Measurements from ENCODE around the gene SLC25A5.
"Not testable (repeated sequence)": the region's sequence is repeated elsewhere in the genome, so short reads cannot be mapped to it uniquely, and the experiment has no call there.

The SLC25A5 gene

DNA sequence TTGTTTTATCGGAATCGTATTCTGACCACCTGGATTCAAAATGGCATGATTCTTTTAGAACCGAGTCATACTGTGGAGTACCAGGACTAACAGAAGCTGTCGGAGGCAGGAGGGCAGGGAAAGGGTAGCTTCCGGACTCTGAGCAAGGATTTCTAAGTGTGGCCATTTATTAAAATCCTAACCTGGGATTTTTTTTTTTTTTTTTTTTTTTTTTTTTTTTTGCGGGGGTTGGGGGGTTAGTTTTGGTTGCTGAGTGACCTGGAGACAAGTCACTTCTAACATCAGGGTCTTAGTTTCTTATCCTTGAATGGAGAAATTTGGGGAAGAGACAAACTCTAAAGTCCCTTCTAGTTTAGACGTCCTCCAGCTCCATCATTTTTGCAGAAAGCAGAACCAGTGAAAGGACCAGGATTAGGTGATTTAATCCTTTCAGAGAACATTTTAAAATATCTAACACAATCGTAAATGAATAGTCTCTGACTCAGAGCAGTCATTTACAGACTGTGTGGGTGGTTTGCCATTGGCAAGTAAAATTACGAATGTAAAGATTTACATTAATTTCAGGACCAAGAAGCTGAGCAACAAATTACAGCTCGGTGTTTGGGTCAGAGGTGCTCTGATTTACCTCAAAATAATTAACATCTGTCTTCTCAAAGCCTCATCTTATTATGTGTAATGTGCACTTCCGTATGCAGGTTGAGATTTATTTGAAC lies 7.3 kb downstream of the SLC25A5 start:
- DNase-seq (ENCODE audit: low read depth in 2 of 2) = no peak

DNA sequence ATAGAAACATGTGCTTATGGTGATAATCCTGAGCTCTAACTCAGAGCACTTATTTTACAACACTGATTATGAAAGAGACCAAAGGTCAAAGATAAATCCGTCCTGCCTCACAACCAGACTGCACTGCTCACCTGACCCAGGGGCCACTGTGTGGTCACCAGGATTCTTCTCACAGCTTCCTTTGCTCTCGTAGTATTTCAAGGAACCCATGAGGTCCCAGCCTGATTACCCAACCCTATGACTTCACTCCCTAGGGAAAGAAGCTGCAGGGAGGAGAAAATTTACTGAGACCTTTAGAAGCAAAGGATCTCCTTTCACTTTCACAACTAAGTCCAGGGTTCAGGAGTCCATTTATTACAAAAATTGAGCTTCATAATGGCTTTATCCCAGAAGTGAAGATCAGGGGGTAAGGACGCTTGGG lies 9.6 kb downstream of the SLC25A5 start:
- no peak for DNase-seq (ENCODE audit: low read depth in 2 of 2)

DNA sequence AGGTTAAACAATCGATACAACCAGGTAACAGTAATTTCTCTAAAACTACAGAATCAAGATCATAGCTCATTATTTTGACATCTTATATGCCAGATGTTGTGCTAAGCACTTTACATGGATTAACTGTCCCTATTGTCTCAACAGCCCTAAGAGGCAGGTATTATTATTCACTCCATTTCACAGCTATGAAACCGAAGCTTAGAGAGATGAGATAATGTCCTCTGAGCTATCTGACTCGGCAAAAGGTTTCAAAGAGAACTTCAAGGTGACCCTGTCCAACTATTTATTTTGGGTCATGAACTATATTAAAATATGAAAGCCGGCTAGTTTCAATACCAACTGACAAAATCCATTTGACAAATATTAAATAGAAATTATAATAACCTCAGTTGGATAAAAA lies 10.3 kb downstream of the SLC25A5 start:
- no peak for DNase-seq (ENCODE audit: low read depth in 2 of 2)

- DNase-seq (ENCODE audit: low read depth in 2 of 2) = no peak
Measured at GRCh38 chrX:119479845-119480244, 11.6 kb downstream of the SLC25A5 start.

DNA sequence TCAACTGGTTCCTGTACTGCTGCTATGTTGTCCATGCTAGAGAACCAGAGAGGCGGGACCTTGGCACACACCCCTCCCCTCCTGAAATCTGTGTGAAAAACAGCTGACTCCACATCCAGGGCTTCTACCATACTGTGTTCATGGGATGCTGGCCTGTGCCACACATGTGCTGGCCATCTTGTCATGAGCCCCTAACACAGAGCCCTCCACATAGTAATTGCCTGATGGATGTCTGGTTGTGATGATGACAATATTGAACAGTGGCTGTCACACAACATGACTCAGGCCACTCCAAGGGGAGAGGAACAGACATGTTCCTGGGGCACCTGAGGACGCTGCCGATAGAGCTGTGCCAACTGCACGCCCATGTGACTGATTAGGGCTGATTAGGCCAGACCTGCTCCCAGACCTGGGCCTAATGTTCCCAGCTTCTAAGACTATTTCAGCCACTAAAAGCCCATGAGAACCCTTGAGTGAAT lies 13.1 kb downstream of the SLC25A5 start:
- no peak for DNase-seq (ENCODE audit: low read depth in 2 of 2)

- no peak for DNase-seq (ENCODE audit: low read depth in 2 of 2)
Measured at GRCh38 chrX:119482041-119482440, 13.8 kb downstream of the SLC25A5 start.

DNA sequence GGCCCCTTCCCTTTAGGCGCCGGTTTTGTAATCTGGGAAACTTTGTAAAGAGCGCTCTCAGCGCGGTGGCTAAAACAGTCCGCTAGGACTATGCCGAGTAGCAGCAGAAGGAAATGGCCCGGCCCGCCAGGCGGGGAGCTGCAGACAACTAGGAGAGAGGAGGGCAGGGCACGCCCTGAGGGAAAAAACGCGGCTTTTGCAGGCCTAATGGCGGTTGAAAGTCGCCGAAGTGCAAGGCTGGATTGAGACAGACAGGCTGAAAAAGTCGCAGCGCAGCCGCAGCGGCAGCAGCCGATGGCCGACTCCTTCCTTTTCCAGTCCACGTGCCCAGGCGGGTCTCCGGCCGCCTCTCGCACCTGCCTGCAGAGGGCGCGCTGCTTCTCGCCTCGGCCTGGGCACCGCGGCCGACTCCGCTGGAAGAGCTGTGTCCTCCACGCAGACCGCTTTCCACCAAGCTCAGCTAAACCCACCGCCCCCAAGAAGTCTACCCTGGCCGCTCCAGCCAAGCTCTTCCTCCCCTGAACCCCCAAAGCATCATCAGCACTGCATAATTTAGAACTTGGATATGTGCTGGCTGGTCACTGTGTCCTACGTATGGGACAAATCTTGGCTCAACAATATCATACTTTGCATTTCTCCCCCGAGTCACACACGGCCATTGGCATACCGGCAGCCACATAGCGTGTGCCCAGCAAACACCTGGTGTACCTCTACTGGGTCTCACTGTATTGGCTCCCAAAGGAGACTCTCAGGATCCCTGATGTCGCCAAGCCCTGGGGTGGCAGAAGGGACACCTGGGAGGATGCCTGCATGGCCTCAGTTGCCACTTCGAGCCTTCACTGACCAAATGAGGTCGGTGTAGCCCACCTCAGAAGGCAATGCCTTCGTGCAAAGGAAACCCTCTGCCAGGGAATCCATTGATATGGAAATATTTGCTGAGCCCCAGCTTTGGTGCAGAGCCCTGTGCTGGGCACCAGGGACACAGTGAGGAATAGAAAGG lies 14.5 kb downstream of the SLC25A5 start:
- peak in 1 of 2 donors; percentile 42 for DNase-seq (ENCODE audit: low read depth in 2 of 2)

GRCh38 chrX:119486745-119487144 lies 18.5 kb downstream of the SLC25A5 start:
- DNase-seq (ENCODE audit: low read depth in 2 of 2) = no peak

DNA sequence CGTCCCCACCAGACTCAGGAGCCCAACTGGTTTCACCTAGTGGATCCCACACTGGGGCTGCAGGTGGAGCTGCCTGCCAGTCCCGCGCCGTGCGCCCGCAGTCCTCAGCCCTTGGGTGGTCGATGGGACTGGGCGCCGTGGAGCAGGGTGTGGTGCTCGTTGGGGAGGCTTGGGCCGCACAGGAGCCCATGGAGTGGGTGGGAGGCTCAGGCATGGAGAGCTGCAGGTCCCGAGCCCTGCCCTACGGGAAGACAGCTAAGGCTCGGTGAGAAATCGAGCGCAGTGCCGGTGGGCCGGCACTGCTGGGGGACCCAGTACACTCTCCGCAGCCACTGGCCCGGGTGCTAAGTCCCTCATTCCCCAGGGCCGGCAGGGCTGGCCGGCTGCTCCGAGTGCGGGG lies 19.5 kb downstream of the SLC25A5 start:
- not testable (repeated sequence) for DNase-seq (ENCODE audit: low read depth in 2 of 2)

DNA sequence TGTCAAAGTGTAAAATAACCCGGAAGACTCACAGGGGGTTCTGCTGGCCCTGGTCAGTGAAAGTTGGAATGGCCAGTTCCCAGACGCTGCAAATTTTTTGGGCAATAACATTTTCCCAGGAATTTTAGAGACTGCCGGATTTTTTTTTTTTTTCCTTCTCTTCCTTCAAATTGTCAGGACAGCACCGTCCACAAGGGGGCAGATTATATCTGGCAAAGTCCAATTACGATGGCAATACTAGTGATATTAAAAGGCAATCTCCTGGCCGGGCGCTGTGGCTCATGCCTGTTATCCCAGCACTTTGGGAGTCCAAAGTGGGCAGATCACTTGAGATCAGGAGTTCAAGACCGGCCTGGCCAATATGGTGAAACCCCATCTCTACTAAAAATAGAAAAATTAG lies 20.5 kb downstream of the SLC25A5 start:
- DNase-seq (ENCODE audit: low read depth in 2 of 2) = no peak

DNA sequence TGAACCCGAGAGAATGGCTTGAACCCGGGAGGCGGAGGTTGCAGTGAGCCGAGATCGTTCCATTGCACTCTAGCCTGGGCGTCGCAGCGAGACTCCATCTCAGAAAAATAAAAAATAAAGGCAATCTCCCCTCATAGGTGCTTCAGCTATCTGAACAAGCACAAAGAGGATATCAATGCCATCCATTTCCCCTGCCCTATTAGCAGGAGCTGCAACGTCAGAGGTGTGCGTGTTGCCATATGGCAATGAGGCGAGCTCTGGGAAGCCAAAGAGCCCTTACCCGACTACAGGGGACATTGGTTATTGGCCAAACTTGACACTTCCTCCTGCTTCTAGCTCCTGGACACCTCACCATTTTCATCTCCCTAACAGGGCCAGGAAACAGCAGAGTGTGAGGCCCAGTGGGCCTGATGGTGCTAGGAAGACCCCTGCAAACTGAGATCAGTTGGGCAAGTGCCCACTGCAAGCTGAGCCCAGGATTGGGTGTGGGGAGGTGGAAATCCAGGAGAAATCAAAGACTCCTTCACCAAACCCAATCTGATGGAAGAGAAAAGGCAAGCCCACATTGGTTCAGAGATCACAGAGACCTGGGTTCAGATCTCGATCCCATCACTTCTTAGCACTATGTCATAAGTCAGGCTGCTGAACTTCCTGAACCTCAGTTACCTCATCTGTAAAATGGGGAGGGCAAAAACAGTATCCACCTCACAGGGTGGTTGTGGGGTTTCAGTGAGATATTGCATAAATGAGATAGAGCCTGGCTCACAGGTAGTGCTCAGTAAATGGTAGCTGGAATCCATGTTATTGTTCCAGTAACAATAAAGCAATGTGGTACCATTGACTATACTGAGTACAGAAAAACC lies 21.2 kb downstream of the SLC25A5 start:
- DNase-seq (ENCODE audit: low read depth in 2 of 2) = no peak

DNA sequence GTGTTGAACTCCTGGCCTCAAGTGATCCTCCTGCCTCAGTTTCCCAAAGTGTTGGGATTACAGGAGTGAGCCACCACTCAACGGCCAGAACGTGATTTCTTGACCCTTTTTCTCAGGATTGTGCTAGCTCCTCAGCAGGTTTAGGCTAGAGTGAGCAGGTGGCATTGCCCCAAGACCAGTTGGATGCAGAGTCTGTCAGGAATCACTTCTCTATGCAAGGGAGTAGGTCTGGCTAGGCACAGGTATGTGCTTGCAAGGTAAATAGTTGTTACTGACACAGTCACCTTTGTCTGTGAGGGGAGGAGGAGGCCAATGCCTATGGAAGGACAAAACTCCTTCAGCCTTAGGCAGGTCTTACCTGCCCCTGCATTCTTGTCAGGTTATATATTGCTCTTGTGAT lies 24.2 kb downstream of the SLC25A5 start:
- no peak for DNase-seq (ENCODE audit: low read depth in 2 of 2)

DNA sequence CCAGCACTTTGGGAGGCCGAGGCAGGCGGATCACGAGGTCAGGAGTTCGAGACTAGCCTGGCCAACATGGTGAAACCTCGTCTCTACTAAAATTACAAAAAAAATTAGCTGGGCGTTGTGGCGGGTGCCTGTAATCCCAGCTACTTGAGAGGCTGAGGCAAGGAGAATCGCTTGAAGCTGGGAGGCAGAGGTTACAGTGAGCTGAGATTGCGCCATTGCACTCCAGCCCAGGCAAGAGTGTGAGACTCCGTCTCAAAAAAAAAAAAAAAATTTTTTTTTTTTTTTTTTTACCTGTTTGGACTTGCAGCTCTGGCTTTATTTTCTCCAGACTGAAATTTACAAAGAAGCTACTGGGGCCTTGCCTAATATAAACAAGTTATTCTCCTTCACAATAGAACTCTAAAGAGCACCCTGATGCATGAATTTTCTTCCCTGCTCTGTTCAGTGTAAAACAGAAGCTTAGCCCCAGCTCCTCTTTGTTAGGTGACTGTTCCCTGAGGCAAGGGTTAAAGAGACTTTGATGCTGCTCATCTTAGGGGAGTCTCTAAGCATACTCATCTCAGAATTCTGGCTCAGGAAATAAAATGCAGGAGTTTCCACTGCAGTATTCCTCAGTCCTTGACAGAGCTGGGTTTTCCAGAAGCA lies 25.7 kb downstream of the SLC25A5 start:
- DNase-seq (ENCODE audit: low read depth in 2 of 2) = not testable (repeated sequence)

DNA sequence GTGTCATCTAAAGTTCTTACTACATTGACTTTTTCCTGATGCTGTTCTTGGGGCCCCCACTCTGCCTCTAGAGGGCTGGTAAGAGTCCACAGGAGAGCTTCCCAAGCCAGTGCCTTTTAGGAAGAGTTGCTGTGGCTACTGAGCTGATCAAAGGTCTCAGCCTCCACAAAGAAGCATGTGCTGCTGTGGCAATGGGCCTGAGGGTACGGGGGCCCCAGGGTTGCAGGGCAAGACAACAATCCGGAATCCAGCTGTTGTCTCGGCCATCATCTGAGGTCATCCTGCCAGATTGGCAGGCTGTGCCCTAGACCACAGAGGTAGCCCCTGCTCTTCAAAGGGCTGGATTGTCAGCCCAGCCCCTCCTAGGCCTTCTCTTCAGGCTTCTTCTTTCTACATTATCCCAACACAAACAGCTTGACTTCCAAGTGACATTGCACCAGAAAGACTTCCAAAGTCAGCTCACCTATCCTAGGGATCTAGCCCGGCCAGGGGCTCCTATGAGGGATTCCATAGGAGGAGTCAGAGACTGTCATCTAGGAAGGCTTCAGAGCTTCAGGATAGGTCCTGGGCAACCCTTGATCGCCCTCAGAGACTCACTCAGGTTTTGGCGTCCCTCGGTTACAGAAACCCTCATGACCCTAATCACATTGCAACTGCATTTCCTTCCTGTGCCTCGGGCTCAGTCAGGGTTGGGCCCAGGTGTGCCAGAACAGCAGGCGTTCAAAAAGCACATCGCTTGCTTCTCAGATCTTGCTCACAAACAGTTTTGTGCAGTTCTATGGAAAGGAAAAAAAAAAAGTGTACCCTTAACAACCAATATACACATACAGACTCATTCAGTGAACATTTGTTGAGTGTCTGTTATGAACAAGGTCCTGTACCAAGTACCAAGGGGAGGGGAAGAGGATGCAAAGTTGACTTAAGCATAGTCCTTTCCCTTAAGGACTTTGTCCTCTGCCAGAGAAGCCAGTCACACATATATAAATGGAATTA lies 27.8 kb downstream of the SLC25A5 start:
- DNase-seq (ENCODE audit: low read depth in 2 of 2) = no peak

GRCh38 chrX:119497185-119497584 lies 28.9 kb downstream of the SLC25A5 start:
- no peak for DNase-seq (ENCODE audit: low read depth in 2 of 2)

DNA sequence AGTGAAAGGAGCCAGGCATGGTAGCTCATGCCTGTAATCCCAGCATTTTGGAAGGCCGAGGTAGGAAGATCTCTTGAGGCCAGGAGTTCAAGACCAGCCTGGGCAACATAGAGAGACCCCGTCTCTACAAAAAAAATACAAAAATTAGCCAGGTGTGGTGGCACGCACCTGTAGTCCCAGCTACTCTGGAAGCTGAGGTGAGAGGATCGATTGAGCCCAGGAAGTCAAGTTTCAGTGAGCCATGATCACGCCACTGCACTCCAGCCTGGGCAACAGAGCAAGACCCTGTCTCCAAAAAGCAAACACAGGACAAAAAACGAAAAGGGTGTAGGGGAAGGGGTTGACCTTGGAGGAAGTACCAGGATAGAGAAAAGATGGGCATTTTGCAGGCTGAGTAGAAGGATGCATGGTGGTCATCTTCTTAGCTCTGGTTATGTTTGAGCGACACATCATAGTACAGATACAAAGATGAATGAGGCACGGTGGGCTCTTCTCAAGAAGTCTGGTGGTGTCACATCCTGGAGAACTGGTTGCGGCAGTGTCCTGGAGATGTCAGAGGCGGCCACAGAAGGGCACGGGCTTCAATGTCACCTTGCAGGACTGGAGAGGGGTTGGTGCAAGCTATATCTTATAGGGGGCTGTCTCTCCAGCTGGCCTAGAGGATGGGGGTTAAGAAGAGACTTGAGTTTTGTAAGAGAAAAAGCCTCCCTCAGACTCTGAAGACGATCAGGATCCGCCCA lies 32.0 kb downstream of the SLC25A5 start:
- DNase-seq (ENCODE audit: low read depth in 2 of 2) = no peak

DNA sequence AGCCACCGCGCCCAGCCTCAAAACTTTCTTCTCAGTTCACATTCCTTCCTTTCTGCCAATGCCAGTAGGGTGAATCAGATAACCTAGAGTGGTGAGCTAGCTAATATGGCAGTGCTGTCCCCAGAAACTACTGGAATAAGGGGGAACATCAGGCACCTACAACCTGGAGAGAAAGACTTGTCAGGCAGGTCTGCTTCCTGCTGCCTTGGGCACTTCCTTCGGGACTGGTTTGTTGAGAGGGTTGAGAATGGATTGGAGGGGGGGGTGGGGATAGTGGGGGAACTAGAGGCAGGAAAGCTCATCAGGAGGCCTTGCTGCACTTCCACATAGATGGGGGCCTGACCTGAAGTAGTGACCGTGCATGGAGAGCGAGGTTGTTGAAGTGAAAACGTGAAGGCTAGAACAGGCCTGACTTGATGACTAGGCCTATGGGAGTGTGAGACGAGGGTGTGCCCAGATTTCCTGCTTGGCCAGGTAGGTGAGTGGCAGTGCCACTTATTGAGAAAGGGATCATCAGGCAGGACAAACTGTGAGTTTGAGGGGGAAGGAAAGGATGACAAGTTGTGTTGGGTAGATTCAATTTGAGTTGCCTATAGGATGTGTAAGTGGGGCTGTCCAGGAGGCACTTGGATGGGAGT lies 33.4 kb downstream of the SLC25A5 start:
- DNase-seq (ENCODE audit: low read depth in 2 of 2) = no peak

DNA sequence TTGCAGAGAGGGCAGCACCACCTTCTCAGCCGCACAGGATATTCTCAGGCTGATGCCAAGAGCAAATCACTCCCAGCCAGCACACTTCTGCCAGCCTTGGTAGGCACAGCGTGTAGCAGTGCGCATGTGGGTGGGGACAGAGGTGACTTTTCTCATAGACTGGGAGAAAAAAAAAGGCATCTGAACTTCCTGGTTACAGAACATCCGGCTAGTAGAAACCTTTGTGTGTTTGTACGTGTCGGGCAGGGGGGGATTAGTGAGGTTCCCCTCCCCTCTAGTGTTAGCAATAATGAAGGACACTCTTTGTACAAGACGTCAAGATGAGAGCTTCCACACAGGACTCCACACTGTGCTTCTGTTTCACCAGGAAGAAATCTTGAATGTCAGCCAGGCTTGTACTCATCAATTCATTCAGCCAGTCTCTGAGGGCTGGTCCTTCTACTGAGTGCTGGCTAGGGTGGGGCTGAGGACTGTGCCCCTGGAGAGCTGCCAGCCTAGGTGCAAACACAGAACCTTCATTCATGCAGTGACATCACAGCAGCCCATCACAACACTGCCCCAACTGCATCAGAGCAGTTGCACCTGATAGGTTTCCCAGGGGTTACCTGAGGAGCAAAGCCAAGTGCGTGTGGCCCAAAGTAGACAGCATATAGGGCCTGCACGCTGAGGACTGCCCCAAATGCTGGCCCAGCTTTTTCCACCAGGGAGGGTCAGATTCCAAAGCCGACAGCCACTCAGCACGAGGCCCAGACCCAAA lies 34.7 kb downstream of the SLC25A5 start:
- DNase-seq (ENCODE audit: low read depth in 2 of 2) = no peak

Data from stimulated activated CD4-positive, alpha-beta T cell treated with anti-CD3 and anti-CD28 coated beads, Interleukin-1b, Interleukin-23, amount 100 ng/mL, for 1 hour (primary cell).